ENCODE measurements around the gene SDF2L1. TPM values are rescaled to one million over a fixed set of nuclear protein-coding genes. Genes with fewer than 3 reads are reported as not detected.

SDF2L1 gene
- total and polyA plus RNA-seq, 2 donors (not counting 3 experiments of a cell fraction or from before 2014, with no cell fraction given): 66.7 to 79.5 TPM

DNA sequence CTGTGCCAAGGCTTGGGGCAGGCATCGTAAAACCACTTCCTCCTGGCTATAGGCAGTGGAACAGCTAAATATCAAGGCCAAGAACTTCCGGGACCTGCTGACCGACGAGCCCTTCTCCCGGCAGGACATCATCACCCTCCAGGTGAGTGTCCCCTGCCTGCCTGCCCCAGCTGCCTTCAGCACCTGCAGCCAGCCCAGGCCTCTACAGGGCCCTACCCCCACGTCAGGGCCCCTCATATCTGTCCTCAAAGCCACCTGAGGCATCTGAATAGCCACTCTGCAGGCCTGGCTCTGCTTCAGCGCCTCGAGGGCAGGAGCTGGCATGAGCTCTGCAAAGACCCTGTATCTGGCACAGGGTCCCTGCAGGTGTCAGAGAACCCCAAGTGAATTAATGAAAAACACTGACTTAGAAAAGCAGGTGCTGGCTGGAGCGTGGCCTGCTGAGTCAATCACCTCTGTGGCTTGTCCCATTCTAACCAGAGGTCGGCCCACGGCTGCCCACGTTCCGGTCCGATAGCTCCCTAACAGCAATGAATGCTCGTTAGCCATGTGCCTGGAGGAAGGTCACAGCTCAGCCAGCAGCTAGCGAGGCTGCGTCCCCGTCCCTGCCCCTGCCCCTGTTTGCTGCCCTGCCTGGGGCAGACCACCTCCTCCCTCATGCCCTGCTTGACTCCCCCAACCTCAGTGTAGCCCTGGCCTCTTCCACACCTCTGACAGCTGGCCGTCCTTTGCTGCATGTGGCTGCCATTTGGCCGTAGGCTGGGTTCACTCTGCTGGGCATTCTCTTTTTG is 40.5 kb downstream of the SDF2L1 start:
- FAIRE-seq (no peak), DNase-seq (ENCODE audit: low read depth, low spot score) (no peak)
- intact Hi-C loops (cut with micrococcal nuclease) (no loop called here), dilution Hi-C loops (cut with MboI; ENCODE audit: extremely low pct_ligation_motif_present, low sequenced_read_pairs) (no loop called here)
- CTCF ChIA-PET: no interaction called here
- Histone ChIP-seq H2AFZ (ENCODE audit: low read depth, low read length) (no peak overlapping the region), H3K27ac (ENCODE audit: insufficient read depth, low read depth, low read length) (no peak overlapping the region), H3K9me3 (replicated peaks; ENCODE audit: control insufficient read depth, insufficient read depth, low read length) (no peaks in the 10 kb centered on the region), H3K4me1 (ENCODE audit: control insufficient read depth, extremely low read depth, insufficient read depth, low read length) (no peaks in the 10 kb centered on the region), H3K9me1 (replicated peaks; ENCODE audit: control insufficient read depth, extremely low read depth, insufficient read depth, low read length) (no peaks in the 10 kb centered on the region), H3K4me3 (replicated peaks in 1 of 3; ENCODE audit: insufficient read depth in 1 of 3, low read depth in 1 of 3, low read length in 3 of 3) (no peak overlapping the region), H3K36me3 (ENCODE audit: control insufficient read depth in 2 of 2, extremely low read depth in 1 of 2, insufficient read depth in 2 of 2, low read length in 2 of 2) (peaks cover 0 to 34% of the 10 kb centered on the region in 2 experiments), H3K27me3 (ENCODE audit: control insufficient read depth in 2 of 2, insufficient read depth in 2 of 2, low read length in 2 of 2) (no peaks in the 10 kb centered on the region), H3K9ac (replicated peaks; ENCODE audit: extremely low read depth, insufficient read depth, low read length) (no peak overlapping the region), H3K79me2 (ENCODE audit: control insufficient read depth, insufficient read depth, low read length) (no peaks in the 10 kb centered on the region), H3K4me2 (ENCODE audit: insufficient read depth, low read length) (no peak overlapping the region), H4K20me1 (replicated peaks; ENCODE audit: control insufficient read depth, extremely low read depth, insufficient read depth, low read length) (no peaks in the 10 kb centered on the region)
- POLR2A ChIA-PET: no interaction called here
- BruUV-seq (replicated peaks): no TSS peak
- TF ChIP-seq JUN (IDR thresholded peaks at IDR 0.05; ENCODE audit: borderline replicate concordance, insufficient read depth, insufficient read length, low read depth) (no peak), FOS (IDR thresholded peaks at IDR 0.05; ENCODE audit: borderline replicate concordance, insufficient read depth, low read length) (no peak), GATA2 (IDR thresholded peaks at IDR 0.05; ENCODE audit: insufficient read depth, insufficient read length, low read depth, low read length) (no peak), MYC (IDR thresholded peaks at IDR 0.05; ENCODE audit: low read depth, low read length) (no peak), POLR2AphosphoS5 (IDR thresholded peaks at IDR 0.05; ENCODE audit: insufficient read depth, low read depth, low read length) (no peak), CTCF (IDR thresholded peaks at IDR 0.05; ENCODE audit: extremely low read depth in 1 of 2, insufficient read depth in 1 of 2, low read depth in 1 of 2, low read length in 2 of 2) (no peak), POLR2A (IDR thresholded peaks at IDR 0.05; ENCODE audit: low read depth, low read length) (no peak)
- TF ChIP-seq, protein P1, sequence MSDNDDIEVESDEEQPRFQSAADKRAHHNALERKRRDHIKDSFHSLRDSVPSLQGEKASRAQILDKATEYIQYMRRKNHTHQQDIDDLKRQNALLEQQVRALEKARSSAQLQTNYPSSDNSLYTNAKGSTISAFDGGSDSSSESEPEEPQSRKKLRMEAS (IDR thresholded peaks at IDR 0.05; ENCODE audit: insufficient read depth, insufficient read length): no peak
